ENCODE results near the gene ST14. TPM values are rescaled to one million over a fixed set of nuclear protein-coding genes. Genes with fewer than 3 reads are reported as not detected.

The ST14 gene
- total and polyA plus RNA-seq, 2 donors (not counting 1 experiment from before 2014, with no cell fraction given) = 36.2 to 52.2 TPM

GRCh38 chr11:130209954-130210854 is 50.6 kb downstream of the ST14 start:
- no peak overlapping the region for H3K4me3 Mint-ChIP-seq
- DNase-seq = no peak
- no peak overlapping the region for H3K9ac ChIP-seq (ENCODE audit: low read length)
- no peaks in the 10 kb centered on the region for H3K27me3 ChIP-seq (replicated peaks in 1 of 4; ENCODE audit: control extremely low read depth in 1 of 4, control insufficient read depth in 3 of 4, insufficient read depth in 4 of 4, low read length in 3 of 4)
- no peak overlapping the region for H3K27ac ChIP-seq (ENCODE audit: low read length in 2 of 2)
- H2AFZ ChIP-seq (ENCODE audit: insufficient read depth, low read depth, low read length, poor library complexity, severe bottlenecking) = no peak overlapping the region
- ChIA-PET CTCF (interaction anchor here (0.9 to 3.0 kb wide), 4 partner anchors 78 to 652 kb away, joined by 3 to 51 read pairs (median 4); no protein-coding TSS in a partner anchor), POLR2A (no interaction called here)
- TF ChIP-seq EZH2 (IDR thresholded peaks at IDR 0.05; ENCODE audit: borderline replicate concordance, insufficient read depth, low read depth, low read length, poor library complexity, severe bottlenecking) (no peak), CTCF (IDR thresholded peaks at IDR 0.05) (no peak)
- no peak overlapping the region for H3K27ac Mint-ChIP-seq
- WGBS (ENCODE audit: insufficient coverage) = 95% methylated on average over 16 of the region's 23 CpGs
- H4K20me1 ChIP-seq (ENCODE audit: control insufficient read depth, insufficient read depth, low read length, poor library complexity, severe bottlenecking) = no peaks in the 10 kb centered on the region
- peaks cover 13% of the 10 kb centered on the region for H3K4me1 Mint-ChIP-seq
- peaks cover 0 to 13% of the 10 kb centered on the region in 2 experiments for H3K36me3 ChIP-seq (replicated peaks in 1 of 2; ENCODE audit: control extremely low read depth in 1 of 2, control insufficient read depth in 1 of 2, extremely low read depth in 1 of 2, insufficient read depth in 2 of 2, low read length in 1 of 2)
- no peaks in the 10 kb centered on the region for H3K9me3 ChIP-seq (ENCODE audit: control extremely low read depth in 1 of 3, control insufficient read depth in 2 of 3, insufficient read depth in 1 of 3, low read length in 2 of 3)
- no peak overlapping the region for H3K4me3 ChIP-seq (ENCODE audit: control extremely low read depth in 1 of 5, extremely low read depth in 1 of 5, insufficient read depth in 1 of 5, low read depth in 2 of 5, low read length in 4 of 5)
- no peaks in the 10 kb centered on the region for H3K9me3 Mint-ChIP-seq (ENCODE audit: insufficient read depth)
- H3K4me2 ChIP-seq (replicated peaks; ENCODE audit: low read depth, low read length, poor library complexity, severe bottlenecking) = no peak overlapping the region
- no peak for ATAC-seq (ENCODE audit: low read depth)
- no peaks in the 10 kb centered on the region for H3K79me2 ChIP-seq (ENCODE audit: control insufficient read depth, insufficient read depth, low read length)
- intact Hi-C loops (cut with micrococcal nuclease) = no loop called here
- H3K27me3 Mint-ChIP-seq = no peaks in the 10 kb centered on the region
- peaks cover 0 to 10% of the 10 kb centered on the region in 2 donors for H3K4me1 ChIP-seq (ENCODE audit: control insufficient read depth in 2 of 2, insufficient read depth in 2 of 2, low read length in 2 of 2)

GRCh38 chr11:130211144-130211543 is 51.6 kb downstream of the ST14 start:
- no peak for ATAC-seq (ENCODE audit: low read depth)

More at GRCh38 chr11:130211144-130211543, 51.6 kb downstream of the ST14 start:
- DNase-seq = no peak
- H3K27ac Mint-ChIP-seq = no peak overlapping the region
- Histone ChIP-seq H3K9me3 (ENCODE audit: control extremely low read depth in 1 of 3, control insufficient read depth in 2 of 3, insufficient read depth in 1 of 3, low read length in 2 of 3) (no peaks in the 10 kb centered on the region), H3K36me3 (replicated peaks in 1 of 2; ENCODE audit: control extremely low read depth in 1 of 2, control insufficient read depth in 1 of 2, extremely low read depth in 1 of 2, insufficient read depth in 2 of 2, low read length in 1 of 2) (peaks cover 0 to 13% of the 10 kb centered on the region in 2 experiments), H3K27me3 (replicated peaks in 1 of 4; ENCODE audit: control extremely low read depth in 1 of 4, control insufficient read depth in 3 of 4, insufficient read depth in 4 of 4, low read length in 3 of 4) (no peaks in the 10 kb centered on the region), H3K27ac (ENCODE audit: low read length in 2 of 2) (no peak overlapping the region), H4K20me1 (ENCODE audit: control insufficient read depth, insufficient read depth, low read length, poor library complexity, severe bottlenecking) (no peaks in the 10 kb centered on the region), H3K4me1 (ENCODE audit: control insufficient read depth in 2 of 2, insufficient read depth in 2 of 2, low read length in 2 of 2) (peaks cover 0 to 10% of the 10 kb centered on the region in 2 donors), H3K79me2 (ENCODE audit: control insufficient read depth, insufficient read depth, low read length) (no peaks in the 10 kb centered on the region), H2AFZ (ENCODE audit: insufficient read depth, low read depth, low read length, poor library complexity, severe bottlenecking) (no peak overlapping the region), H3K9ac (ENCODE audit: low read length) (no peak overlapping the region), H3K4me3 (ENCODE audit: control extremely low read depth in 1 of 5, extremely low read depth in 1 of 5, insufficient read depth in 1 of 5, low read depth in 2 of 5, low read length in 4 of 5) (no peak overlapping the region), H3K4me2 (replicated peaks; ENCODE audit: low read depth, low read length, poor library complexity, severe bottlenecking) (no peak overlapping the region)
- peaks cover 11% of the 10 kb centered on the region for H3K4me1 Mint-ChIP-seq
- H3K27me3 Mint-ChIP-seq = peaks cover 3% of the 10 kb centered on the region
- TF ChIP-seq EZH2 (IDR thresholded peaks at IDR 0.05; ENCODE audit: borderline replicate concordance, insufficient read depth, low read depth, low read length, poor library complexity, severe bottlenecking) = no peak
- TF ChIP-seq CTCF (IDR thresholded peaks at IDR 0.05) = no peak
- H3K4me3 Mint-ChIP-seq = no peak overlapping the region
- intact Hi-C loops (cut with micrococcal nuclease) = no loop called here
- WGBS (ENCODE audit: insufficient coverage) = 87% methylated on average over 3 of the region's 3 CpGs
- no peaks in the 10 kb centered on the region for H3K9me3 Mint-ChIP-seq (ENCODE audit: insufficient read depth)
- CTCF ChIA-PET = interaction anchor here (0.9 to 3.0 kb wide), 4 partner anchors 79 to 651 kb away, joined by 3 to 51 read pairs (median 4); no protein-coding TSS in a partner anchor
- POLR2A ChIA-PET = no interaction called here
